ENCODE results near the gene ZNF850. TPM values are rescaled to one million over a fixed set of nuclear protein-coding genes. Genes with fewer than 3 reads are reported as not detected.
"Not testable (repeated sequence)": the region's sequence is repeated elsewhere in the genome, so short reads cannot be mapped to it uniquely, and the experiment has no call there.

The ZNF850 gene
- total and polyA plus RNA-seq, 4 donors, result 2.4 to 6.7 (median 4.7) TPM

DNA sequence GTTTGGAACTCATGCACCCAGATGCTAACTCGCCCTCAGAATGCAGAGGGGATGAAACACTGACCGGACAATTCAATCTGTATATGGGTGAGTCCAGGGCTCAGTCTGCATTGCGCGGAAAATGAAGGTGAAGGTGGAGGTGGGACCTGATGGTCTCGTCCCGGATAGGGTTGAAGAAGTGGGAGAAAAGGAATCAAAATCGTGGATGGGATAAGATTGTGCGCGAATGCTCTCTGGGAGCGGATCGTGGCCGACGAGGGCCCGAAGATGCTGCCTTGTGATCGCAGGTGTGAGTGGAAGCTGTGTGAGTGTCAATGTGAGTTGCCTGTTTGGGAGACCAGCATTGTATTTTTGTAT lies 594 bp upstream of the ZNF850 start:
- peak overlapping the region; percentile 84 for H3K4me3 ChIP-seq (ENCODE audit: low read depth, low read length)
- H3K27me3 ChIP-seq (ENCODE audit: control insufficient read depth, insufficient read depth, low read length), result no peaks in the 10 kb centered on the region
- under 1% methylated on average over 15 of the region's 15 CpGs for WGBS (ENCODE audit: insufficient coverage)
- H3K9me3 ChIP-seq (ENCODE audit: control insufficient read depth, insufficient read depth, low read length), result no peaks in the 10 kb centered on the region
- H3K4me1 ChIP-seq (ENCODE audit: control insufficient read depth, insufficient read depth, low read length), result peaks cover 23% of the 10 kb centered on the region
- H3K36me3 ChIP-seq (ENCODE audit: control insufficient read depth, insufficient read depth, low read length), result peaks cover 5% of the 10 kb centered on the region
- peak overlapping the region; percentile 87 for H3K27ac ChIP-seq (ENCODE audit: low read depth, low read length)
- DNase-seq (ENCODE audit: low read depth in 4 of 6, low spot score in 6 of 6), result no peak

DNA sequence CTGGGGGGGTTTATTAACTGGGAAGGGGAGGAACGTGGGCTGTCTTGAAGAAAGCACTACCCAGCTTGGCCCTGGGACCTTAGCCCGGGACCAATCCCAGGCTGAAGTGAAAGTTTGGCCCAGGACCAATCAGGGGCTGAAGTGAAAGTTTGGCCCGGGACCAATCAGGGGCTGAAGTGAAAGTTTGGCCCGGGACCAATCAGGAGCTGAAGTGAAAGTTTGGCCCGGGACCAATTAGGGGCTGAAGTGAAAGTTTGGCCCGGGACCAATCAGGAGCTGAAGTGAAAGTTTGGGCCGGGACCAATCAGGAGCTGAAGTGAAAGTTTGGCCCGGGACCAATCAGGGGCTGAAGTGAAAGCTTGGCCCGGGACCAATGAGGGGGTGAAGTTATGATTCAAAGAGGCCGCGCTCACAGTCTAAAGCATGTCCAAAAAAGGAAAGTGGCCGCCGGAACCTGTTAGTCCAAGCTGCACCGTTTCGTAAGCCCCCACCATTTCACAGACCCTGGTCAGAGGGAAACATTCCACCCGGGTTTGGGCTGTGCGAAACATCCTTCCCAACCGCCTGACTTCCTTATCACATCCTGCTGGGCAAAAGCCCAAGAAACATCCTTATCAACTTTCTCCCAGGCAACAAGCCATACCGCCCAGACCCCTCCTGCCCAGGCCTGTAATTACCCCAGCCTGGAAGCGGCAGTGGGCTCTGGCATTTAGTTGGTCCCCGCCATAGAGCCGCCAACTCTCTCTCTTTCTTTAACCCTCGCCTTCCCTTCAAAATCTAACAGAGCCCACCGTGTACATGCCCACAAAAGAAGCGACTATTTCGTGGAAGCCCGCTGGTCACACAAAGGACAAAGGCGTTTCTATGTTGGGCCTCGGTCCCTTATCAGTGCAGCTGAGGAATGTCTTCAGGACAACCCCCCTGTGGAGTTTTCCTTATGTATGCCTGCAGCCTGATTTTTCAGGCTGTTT lies 1.1 kb downstream of the ZNF850 start:
- peak in 3 of 6 donors; percentile 35 to 84 (median 67) for DNase-seq (ENCODE audit: low read depth in 4 of 6, low spot score in 6 of 6)
- peaks cover 5% of the 10 kb centered on the region for H3K36me3 ChIP-seq (ENCODE audit: control insufficient read depth, insufficient read depth, low read length)
- peaks cover 23% of the 10 kb centered on the region for H3K4me1 ChIP-seq (ENCODE audit: control insufficient read depth, insufficient read depth, low read length)
- H3K4me3 ChIP-seq (ENCODE audit: low read depth, low read length), result peak overlapping the region; percentile 84
- H3K9me3 ChIP-seq (ENCODE audit: control insufficient read depth, insufficient read depth, low read length), result no peaks in the 10 kb centered on the region
- no peaks in the 10 kb centered on the region for H3K27me3 ChIP-seq (ENCODE audit: control insufficient read depth, insufficient read depth, low read length)
- under 1% methylated on average over 26 of the region's 29 CpGs for WGBS (ENCODE audit: insufficient coverage)
- H3K27ac ChIP-seq (ENCODE audit: low read depth, low read length), result peak overlapping the region; percentile 87

- DNase-seq (ENCODE audit: low read depth in 4 of 6, low spot score in 6 of 6), result no peak
- Histone ChIP-seq H3K36me3 (ENCODE audit: control insufficient read depth, insufficient read depth, low read length) (peaks cover 49% of the 10 kb centered on the region), H3K4me1 (ENCODE audit: control insufficient read depth, insufficient read depth, low read length) (no peaks in the 10 kb centered on the region), H3K4me3 (ENCODE audit: low read depth, low read length) (no peak overlapping the region), H3K27me3 (ENCODE audit: control insufficient read depth, insufficient read depth, low read length) (no peaks in the 10 kb centered on the region), H3K9me3 (ENCODE audit: control insufficient read depth, insufficient read depth, low read length) (peaks cover 42% of the 10 kb centered on the region), H3K27ac (ENCODE audit: low read depth, low read length) (no peak overlapping the region)
- no CpG with 5 or more reads among the region's 4 CpGs for WGBS (ENCODE audit: insufficient coverage)
Measured at GRCh38 chr19:36750066-36750691, 22.4 kb downstream of the ZNF850 start.

DNA sequence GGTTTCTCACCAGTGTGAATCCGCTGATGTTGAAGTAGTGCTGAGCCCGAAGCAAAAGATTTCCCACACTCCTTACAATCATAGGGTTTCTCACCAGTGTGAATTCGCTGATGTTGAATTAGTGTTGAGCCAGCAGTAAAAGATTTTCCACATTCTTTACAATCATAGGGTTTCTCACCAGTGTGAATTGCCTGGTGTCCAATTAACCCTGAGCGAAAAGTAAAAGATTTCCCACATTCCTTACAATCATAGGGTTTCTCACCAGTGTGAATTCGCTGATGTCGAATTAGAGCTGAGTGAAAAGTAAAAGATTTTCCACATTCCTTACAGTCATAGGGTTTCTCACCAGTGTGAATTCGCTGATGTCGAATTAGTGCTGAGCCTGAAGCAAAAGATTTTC lies 23.0 kb downstream of the ZNF850 start:
- no CpG with 5 or more reads among the region's 8 CpGs for WGBS (ENCODE audit: insufficient coverage)
- DNase-seq (ENCODE audit: low read depth in 4 of 6, low spot score in 6 of 6); H3K4me3 ChIP-seq (ENCODE audit: low read depth, low read length); H3K27me3 ChIP-seq (ENCODE audit: control insufficient read depth, insufficient read depth, low read length); H3K4me1 ChIP-seq (ENCODE audit: control insufficient read depth, insufficient read depth, low read length); H3K27ac ChIP-seq (ENCODE audit: low read depth, low read length): not testable (repeated sequence)
- peaks cover 43% of the 10 kb centered on the region for H3K9me3 ChIP-seq (ENCODE audit: control insufficient read depth, insufficient read depth, low read length)
- H3K36me3 ChIP-seq (ENCODE audit: control insufficient read depth, insufficient read depth, low read length), result peaks cover 46% of the 10 kb centered on the region

DNA sequence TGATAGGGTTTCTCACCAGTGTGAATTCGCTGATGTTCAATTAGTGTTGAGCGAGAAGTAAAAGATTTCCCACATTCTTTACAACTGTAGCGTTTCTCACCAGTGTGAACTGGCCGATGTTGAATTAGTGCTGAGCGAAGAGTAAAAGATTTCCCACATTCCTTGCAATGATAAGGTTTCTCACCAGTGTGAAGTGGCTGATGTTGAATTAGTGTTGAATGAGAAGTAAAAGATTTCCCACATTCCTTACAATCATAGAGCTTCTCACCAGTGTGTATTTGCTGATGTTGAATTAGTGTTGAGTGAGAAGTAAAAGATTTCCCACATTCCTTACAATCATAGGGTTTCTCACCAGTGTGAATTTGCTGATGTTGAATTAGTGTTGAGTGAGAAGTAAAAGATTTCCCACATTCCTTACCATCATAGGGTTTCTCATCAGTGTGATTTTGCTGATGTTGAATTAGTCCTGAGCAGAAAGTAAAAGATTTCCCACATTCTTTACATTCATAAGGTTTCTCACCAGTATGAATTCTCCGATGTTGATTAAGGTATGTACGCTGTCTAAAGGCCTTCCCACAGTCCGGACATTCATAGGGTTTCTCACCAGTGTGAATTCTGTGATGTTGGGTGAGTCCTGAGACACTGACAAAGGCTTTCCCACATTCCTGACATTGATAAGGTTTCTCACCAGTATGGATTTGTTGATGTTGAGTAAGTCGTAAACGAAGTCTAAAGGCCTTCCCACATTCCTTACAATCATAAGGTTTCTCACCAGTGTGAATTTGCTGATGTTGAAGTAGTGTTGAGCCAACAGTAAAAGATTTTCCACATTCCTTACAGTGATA lies 24.0 kb downstream of the ZNF850 start:
- Histone ChIP-seq H3K4me3 (ENCODE audit: low read depth, low read length) (no peak overlapping the region), H3K9me3 (ENCODE audit: control insufficient read depth, insufficient read depth, low read length) (peaks cover 40% of the 10 kb centered on the region), H3K27ac (ENCODE audit: low read depth, low read length) (no peak overlapping the region), H3K4me1 (ENCODE audit: control insufficient read depth, insufficient read depth, low read length) (no peaks in the 10 kb centered on the region), H3K36me3 (ENCODE audit: control insufficient read depth, insufficient read depth, low read length) (peaks cover 49% of the 10 kb centered on the region), H3K27me3 (ENCODE audit: control insufficient read depth, insufficient read depth, low read length) (no peaks in the 10 kb centered on the region)
- WGBS (ENCODE audit: insufficient coverage), result no CpG with 5 or more reads among the region's 10 CpGs
- DNase-seq (ENCODE audit: low read depth in 4 of 6, low spot score in 6 of 6), result no peak

DNA sequence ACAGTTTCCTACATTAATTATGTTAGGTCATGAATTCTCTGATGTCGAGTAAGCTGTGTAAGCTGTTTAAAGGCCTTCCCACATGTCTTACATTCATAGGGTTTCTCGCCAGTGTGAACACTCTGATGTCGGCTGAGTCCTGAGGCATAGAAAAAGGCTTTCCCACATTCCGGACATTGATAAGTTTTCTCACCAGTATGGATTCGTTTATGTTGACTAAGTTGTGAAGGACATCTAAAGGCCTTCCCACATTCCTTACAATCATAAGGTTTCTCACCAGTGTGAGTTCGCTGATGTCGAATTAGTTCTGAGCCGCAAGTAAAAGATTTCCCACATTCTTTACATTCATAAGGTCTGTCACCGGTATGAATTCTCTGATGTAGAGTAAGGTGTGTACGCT lies 24.9 kb downstream of the ZNF850 start:
- no CpG with 5 or more reads among the region's 10 CpGs for WGBS (ENCODE audit: insufficient coverage)
- Histone ChIP-seq H3K27ac (ENCODE audit: low read depth, low read length) (no peak overlapping the region), H3K9me3 (ENCODE audit: control insufficient read depth, insufficient read depth, low read length) (peaks cover 39% of the 10 kb centered on the region), H3K36me3 (ENCODE audit: control insufficient read depth, insufficient read depth, low read length) (peaks cover 44% of the 10 kb centered on the region), H3K4me3 (ENCODE audit: low read depth, low read length) (no peak overlapping the region), H3K27me3 (ENCODE audit: control insufficient read depth, insufficient read depth, low read length) (no peaks in the 10 kb centered on the region), H3K4me1 (ENCODE audit: control insufficient read depth, insufficient read depth, low read length) (no peaks in the 10 kb centered on the region)
- no peak for DNase-seq (ENCODE audit: low read depth in 4 of 6, low spot score in 6 of 6)

DNA sequence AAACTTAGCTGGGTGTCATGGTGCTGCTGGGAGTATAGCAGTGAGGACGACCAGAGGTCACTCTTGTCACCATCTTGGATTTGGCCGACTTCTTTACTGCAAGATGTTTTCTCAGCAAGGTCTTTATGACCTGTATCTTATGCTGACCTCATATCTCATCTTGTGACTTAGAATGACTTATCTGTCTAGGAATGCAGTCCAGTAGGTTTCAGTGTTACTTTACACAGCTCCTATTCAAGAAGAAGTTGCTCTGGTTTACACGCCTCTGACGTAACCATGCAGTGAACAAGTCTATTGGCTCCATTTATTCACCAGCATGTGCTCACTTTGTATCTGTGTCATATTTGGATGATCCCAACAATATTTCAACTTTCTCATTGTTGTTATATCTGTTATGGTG lies 26.7 kb downstream of the ZNF850 start:
- H3K9me3 ChIP-seq (ENCODE audit: control insufficient read depth, insufficient read depth, low read length), result peaks cover 41% of the 10 kb centered on the region
- no peaks in the 10 kb centered on the region for H3K27me3 ChIP-seq (ENCODE audit: control insufficient read depth, insufficient read depth, low read length)
- peaks cover 37% of the 10 kb centered on the region for H3K36me3 ChIP-seq (ENCODE audit: control insufficient read depth, insufficient read depth, low read length)
- no peak overlapping the region for H3K4me3 ChIP-seq (ENCODE audit: low read depth, low read length)
- H3K27ac ChIP-seq (ENCODE audit: low read depth, low read length), result no peak overlapping the region
- WGBS (ENCODE audit: insufficient coverage), result 100% methylated on average over 1 of the region's 4 CpGs
- H3K4me1 ChIP-seq (ENCODE audit: control insufficient read depth, insufficient read depth, low read length), result no peaks in the 10 kb centered on the region
- DNase-seq (ENCODE audit: low read depth in 4 of 6, low spot score in 6 of 6), result no peak

- H3K36me3 ChIP-seq (ENCODE audit: control insufficient read depth, insufficient read depth, low read length); H3K4me3 ChIP-seq (ENCODE audit: low read depth, low read length); H3K9me3 ChIP-seq (ENCODE audit: control insufficient read depth, insufficient read depth, low read length); H3K27me3 ChIP-seq (ENCODE audit: control insufficient read depth, insufficient read depth, low read length); H3K27ac ChIP-seq (ENCODE audit: low read depth, low read length); DNase-seq (ENCODE audit: low read depth in 4 of 6, low spot score in 6 of 6); H3K4me1 ChIP-seq (ENCODE audit: control insufficient read depth, insufficient read depth, low read length): not testable (repeated sequence)
- WGBS (ENCODE audit: insufficient coverage), result 38% methylated on average over 2 of the region's 9 CpGs
Measured at GRCh38 chr19:36736166-36736565, 36.4 kb downstream of the ZNF850 start.

GRCh38 chr19:36719687-36720556 lies 52.7 kb downstream of the ZNF850 start:
- H3K9me3 ChIP-seq (ENCODE audit: control insufficient read depth, insufficient read depth, low read length), result peaks cover 25% of the 10 kb centered on the region
- H3K4me1 ChIP-seq (ENCODE audit: control insufficient read depth, insufficient read depth, low read length), result no peaks in the 10 kb centered on the region
- H3K36me3 ChIP-seq (ENCODE audit: control insufficient read depth, insufficient read depth, low read length), result peaks cover 14% of the 10 kb centered on the region
- H3K27me3 ChIP-seq (ENCODE audit: control insufficient read depth, insufficient read depth, low read length), result no peaks in the 10 kb centered on the region
- no peak for DNase-seq (ENCODE audit: low read depth in 4 of 6, low spot score in 6 of 6)
- no peak overlapping the region for H3K27ac ChIP-seq (ENCODE audit: low read depth, low read length)
- WGBS (ENCODE audit: insufficient coverage), result no CpG with 5 or more reads among the region's 10 CpGs
- no peak overlapping the region for H3K4me3 ChIP-seq (ENCODE audit: low read depth, low read length)
